Measurements from ENCODE around the gene ADSS2.

- no peak for TF ChIP-seq CTCF (conservative IDR thresholded peaks at IDR 0.05)
- TF ChIP-seq EZH2 (IDR thresholded peaks at IDR 0.05; ENCODE audit: low read depth) = no peak
These were observed 2.7 kb upstream of the ADSS2 start for GRCh38 chr1:244454412-244454811.

All from PC-9 (cell line).